GM21825 (cell line): Measurements from ENCODE around the gene FRMD4B.
A peak's percentile ranks its signal among the peaks of the same experiment; 100 is the strongest.
"Not testable (repeated sequence)": the region's sequence is repeated elsewhere in the genome, so short reads cannot be mapped to it uniquely, and the experiment has no call there.

Source experiments
- ATAC-seq: cut with Tn5 transposase; IDR thresholded peaks from one replicate; pipeline ENCODE4 v1.9.1; 2021; ENCODE audit warnings: mild to moderate bottlenecking, moderate library complexity; ENCODE audit not compliant: unreplicated experiment

FRMD4B gene

DNA sequence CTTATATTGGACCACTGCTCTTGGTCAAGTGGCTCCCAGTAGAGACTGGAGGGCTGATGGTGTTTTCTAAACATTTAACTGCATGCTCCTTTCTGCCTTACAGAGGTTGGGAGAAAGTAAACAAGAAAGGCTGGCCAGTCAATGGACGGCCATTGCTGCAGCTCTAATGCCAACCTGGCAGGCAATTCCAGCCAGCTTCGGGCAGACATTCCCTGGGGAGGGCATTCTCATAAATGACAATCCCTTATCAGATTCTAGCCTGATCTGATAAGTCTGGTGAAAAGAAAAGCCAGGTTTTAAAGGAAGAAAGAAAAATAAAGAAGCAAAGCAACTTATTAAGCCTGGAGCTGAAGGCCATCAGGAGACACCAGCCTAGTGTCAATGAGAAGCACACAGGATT, 60.7 kb downstream of the FRMD4B start:
- ATAC-seq: no peak

DNA sequence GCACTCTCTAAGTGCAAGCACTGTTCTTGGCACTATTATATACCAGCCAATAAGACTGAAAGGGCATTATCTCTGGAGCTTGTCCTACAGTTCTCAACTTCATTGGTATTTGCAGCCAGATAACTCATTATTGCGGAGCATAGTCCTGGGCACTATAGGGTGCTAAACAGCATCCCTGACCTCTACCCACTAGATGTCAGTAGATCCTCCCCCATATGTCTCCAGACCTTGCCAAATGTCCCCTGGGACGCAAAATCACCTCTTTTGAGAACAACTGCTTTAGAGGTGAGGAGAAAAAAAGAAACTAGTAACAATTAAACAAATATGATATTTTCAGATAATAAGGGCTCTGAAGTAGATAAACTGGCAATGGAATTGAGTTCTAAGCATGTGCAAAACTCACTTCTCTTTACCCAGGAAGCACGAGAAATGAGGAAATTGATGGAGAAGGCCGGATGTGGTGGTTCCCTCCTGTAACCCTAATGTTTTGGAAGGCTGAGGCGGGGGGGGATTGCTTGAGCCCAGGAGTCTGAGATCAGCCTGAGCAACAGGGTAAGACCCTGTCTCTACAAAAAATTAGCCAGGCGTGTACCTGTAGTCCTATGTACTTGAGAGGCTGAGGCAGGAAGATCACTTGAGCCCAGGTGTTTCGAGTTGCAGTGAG, 61.4 kb downstream of the FRMD4B start:
- peak; percentile 74 for ATAC-seq

- no peak for ATAC-seq
Observed at GRCh38 chr3:69323941-69324340, 61.9 kb downstream of the FRMD4B start.

- not testable (repeated sequence) for ATAC-seq
Observed at GRCh38 chr3:69322512-69322911, 63.4 kb downstream of the FRMD4B start.

- no peak for ATAC-seq
Observed at GRCh38 chr3:69322158-69322509, 63.8 kb downstream of the FRMD4B start.

- ATAC-seq: no peak
Observed at GRCh38 chr3:69321301-69322157, 64.4 kb downstream of the FRMD4B start.

DNA sequence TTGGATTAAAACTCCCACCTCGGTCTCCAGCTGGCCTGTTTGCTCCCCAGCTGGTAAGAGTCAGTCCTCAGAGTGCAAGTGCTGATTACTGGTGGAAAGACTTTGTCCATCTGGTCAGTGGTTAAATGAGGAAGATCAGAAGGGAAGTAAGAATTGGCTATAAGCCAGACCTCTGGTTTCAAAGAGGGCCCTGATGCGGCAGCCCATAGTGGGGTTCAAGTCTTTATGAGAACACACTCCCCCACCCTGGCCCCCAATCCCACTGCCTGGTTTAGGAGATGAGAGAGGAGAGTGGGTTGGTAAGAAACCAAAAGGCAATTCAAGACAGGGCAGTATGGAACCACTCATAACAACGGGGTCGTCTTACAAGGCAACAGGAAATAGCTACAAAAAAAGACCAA, 65.0 kb downstream of the FRMD4B start:
- ATAC-seq: no peak

- ATAC-seq: no peak
Observed at GRCh38 chr3:69319652-69320051, 66.2 kb downstream of the FRMD4B start.

DNA sequence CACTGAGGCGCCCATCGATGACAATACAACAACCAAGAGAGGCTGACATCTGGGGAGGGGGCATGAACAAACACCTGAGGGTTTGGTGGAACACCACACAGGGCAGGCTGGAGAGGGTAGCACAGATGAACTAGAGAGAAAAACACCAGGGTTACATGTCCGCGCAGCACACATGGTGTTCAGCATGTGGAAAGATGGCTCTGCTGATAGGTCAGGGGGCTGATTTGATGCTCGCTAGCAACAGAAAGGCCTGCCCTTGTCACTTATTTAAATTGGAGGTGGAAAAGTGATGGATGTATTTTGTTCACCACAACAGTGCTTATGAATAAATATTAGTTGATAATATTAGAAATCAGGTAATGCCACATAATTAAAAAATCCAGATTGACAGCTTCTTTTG, 67.5 kb downstream of the FRMD4B start:
- ATAC-seq: no peak

DNA sequence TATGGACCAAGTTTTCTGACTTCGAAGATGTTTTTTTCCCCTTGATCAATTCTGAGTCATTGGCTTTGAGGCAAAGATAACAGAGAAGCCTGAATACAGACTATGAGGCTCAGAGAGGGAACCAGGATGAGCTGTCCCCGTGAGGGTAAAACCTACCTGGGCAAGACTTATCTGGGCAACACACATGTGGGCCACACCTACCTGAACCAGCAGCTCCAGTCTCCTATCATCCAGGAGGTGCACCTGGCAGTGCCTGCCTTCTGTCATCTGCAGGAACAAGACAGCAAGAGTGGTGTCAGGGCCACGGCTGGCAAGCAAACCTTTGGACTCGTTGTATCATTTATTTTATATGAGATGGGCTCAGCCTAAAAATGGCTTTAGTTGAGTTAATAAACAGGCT, 72.6 kb downstream of the FRMD4B start:
- ATAC-seq: no peak

DNA sequence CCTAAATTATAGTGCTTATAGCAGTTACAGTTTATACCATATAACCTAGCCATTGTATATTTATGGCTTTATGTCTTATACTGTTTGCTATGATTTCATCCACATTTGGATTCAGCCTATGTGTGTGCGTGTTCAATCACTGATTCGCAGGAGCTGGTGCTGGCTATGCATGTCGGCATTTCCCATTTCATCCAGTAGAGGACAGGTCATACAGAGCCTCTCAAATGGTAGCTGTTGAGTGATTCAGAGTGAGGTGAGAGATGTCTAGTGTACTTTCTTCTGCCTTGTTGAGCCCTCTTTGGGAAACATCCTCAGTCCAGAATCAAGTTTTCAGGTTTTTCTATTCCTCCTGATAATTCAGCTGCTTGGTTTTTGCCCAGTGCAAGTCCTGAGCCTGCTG, 76.1 kb downstream of the FRMD4B start:
- no peak for ATAC-seq

- peak; percentile 98 for ATAC-seq
Observed at GRCh38 chr3:69306239-69307185, 79.4 kb downstream of the FRMD4B start.

- no peak for ATAC-seq
Observed at GRCh38 chr3:69305011-69305410, 80.9 kb downstream of the FRMD4B start.

DNA sequence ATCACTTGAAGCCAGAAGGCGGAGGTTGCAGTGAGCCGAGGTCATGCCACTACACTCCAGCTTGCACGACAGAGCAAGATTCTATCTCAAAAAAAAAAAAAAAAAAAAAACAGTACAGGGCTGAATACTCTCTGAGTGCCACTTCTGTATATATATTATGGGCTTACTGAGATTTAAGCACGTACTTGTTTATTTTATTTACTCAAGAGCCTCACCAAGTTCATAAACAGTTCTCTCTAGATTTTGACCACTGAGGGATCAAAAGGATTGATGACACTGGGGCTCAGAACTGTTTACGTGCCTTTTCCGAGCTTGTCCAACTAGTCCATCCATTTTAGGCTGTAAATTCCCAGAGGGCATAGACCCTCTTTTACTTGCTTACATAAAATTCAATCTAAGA, 81.5 kb downstream of the FRMD4B start:
- no peak for ATAC-seq

GRCh38 chr3:69300296-69300695, 85.6 kb downstream of the FRMD4B start:
- no peak for ATAC-seq

- ATAC-seq: no peak
Observed at GRCh38 chr3:69299344-69299743, 86.5 kb downstream of the FRMD4B start.

DNA sequence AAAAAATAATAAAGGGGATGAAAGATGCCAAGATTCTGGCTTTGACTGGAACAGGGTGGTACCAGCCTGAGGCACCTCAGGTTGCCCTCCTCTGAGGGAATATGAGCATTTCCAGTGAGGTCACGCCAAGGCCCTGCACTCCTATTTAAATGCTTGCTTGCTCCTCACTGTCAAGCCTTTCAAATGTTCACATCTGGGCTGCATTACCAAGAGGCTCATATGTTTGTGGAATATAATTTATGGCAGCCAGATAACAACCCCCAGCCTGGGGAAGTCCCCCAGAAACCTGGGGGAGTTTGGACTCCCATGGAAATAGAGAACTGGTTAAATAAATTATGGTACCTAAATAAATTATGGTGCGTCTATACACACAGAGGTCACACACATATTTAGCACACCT, 88.4 kb downstream of the FRMD4B start:
- no peak for ATAC-seq

GRCh38 chr3:69296995-69297394, 88.9 kb downstream of the FRMD4B start:
- no peak for ATAC-seq

GRCh38 chr3:69294014-69294766, 91.7 kb downstream of the FRMD4B start:
- ATAC-seq: no peak

DNA sequence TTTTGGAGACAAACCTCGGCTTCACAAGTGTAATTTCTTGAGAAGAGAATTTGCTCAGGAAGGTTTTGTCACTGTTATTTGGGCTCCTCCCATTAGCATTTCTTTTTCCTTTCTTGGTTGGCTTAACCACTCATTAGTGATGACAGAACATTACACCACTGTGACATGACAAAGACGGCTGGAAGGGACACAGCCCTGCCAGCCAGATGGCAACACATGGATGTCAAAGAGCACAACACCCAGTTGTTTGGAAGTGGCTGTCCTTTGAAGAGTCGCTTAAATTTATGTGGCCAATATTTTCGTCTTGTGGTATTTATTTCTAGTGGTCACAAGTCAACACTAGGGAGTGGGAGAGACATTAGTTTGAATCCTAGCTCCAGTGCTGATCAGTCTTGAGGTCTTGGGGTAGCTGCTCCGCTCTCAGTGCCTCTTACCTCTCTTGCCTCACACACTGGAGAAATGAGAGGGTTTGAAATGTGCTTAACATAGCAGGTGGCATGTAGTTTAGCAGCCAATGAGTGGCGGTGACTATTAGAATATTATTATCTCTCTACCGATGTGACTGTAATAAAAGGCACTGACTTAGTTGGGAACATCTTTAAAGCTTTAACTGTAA, 92.8 kb downstream of the FRMD4B start:
- ATAC-seq: no peak
